ENCODE data around the gene MORN1. TPM values are rescaled to one million over a fixed set of nuclear protein-coding genes. Genes with fewer than 3 reads are reported as not detected.

Gene MORN1
- total and polyA plus RNA-seq, 9 of the 15 experiments (the other 6 are each of a cell fraction or from before 2014, with no cell fraction given): 0.24 to 9.3 (median 4.2) TPM

DNA sequence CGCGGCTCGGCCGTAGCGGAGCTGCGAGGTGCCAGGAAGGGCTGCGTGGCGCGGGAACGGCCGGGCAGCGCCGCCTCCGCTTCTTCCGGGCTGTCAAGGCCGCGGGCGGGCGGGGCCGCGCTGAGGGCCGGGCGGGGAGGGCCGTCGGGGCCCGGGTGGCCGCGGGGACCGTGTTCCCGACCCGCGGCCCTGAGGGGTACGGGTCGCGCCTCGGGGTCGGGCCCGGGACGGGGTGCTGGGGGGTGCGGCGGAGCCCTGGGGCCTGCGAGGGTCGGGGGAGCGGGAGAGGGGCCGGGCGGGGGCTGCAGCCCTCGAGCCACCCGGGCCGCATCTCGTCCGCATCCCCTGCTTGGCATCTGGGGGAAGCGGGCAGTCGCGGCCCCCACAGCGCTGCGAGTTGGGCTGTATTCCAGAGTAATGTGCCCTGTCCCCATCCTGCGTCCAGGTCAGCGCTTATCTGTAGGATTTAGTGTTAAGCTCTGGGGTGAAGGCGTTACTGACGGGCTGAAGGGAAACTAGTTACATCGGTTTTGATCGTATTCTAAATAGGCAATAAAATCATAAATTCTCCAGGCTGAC, 666 bp upstream of the MORN1 start (continued):
- TF ChIP-seq AFF4 (CRISPR knock-in tag; IDR thresholded peaks at IDR 0.05) (0 out of 2 replicates have a peak, but pooled peaks have one; percentile 16), RBM39 (optimal IDR thresholded peaks at IDR 0.05; ENCODE audit: low read depth, low read length) (no peak), TOE1 (IDR thresholded peaks at IDR 0.05; ENCODE audit: borderline replicate concordance) (no peak), TOE1 (CRISPR knock-in tag; IDR thresholded peaks at IDR 0.05; ENCODE audit: borderline replicate concordance, low read depth) (no peak), SIN3A (IDR thresholded peaks at IDR 0.05; ENCODE audit: borderline replicate concordance in 2 of 2, control insufficient read depth in 1 of 2, low read depth in 2 of 2, low read length in 2 of 2) (no peak; a peak in 1 of 4 replicates), GATAD2B (IDR thresholded peaks at IDR 0.05; ENCODE audit: borderline replicate concordance) (peak; percentile 95; the same call in 1 of the 2 replicates), ZNF707 (CRISPR knock-in tag; conservative IDR thresholded peaks at IDR 0.05) (no peak), CREB3L1 (IDR thresholded peaks at IDR 0.05; ENCODE audit: borderline replicate concordance, low read depth) (peak; percentile 46; the same call in 1 of the 2 replicates), ETS2 (tag; IDR thresholded peaks at IDR 0.05; ENCODE audit: borderline replicate concordance, poor library complexity, severe bottlenecking) (no peak), GABPA (tag; conservative IDR thresholded peaks at IDR 0.05; ENCODE audit: low read depth) (peak; percentile 36), TRIM25 (IDR thresholded peaks at IDR 0.05; ENCODE audit: borderline replicate concordance) (no peak), ZNF197 (CRISPR knock-in tag; IDR thresholded peaks at IDR 0.05; ENCODE audit: low read depth) (no peak), KHSRP (IDR thresholded peaks at IDR 0.05) (no peak), KDM4B (IDR thresholded peaks at IDR 0.05; ENCODE audit: borderline replicate concordance in 2 of 2, low read depth in 1 of 2) (no peak; a peak in 1 of 4 replicates), SETDB1 (IDR thresholded peaks at IDR 0.05; ENCODE audit: low read length) (no peak), XRCC4 (IDR thresholded peaks at IDR 0.05; ENCODE audit: extremely low read depth, insufficient read depth, insufficient read length) (no peak), ZNF695 (CRISPR knock-in tag; IDR thresholded peaks at IDR 0.05) (no peak)
- TF ChIP-seq, protein P1, sequence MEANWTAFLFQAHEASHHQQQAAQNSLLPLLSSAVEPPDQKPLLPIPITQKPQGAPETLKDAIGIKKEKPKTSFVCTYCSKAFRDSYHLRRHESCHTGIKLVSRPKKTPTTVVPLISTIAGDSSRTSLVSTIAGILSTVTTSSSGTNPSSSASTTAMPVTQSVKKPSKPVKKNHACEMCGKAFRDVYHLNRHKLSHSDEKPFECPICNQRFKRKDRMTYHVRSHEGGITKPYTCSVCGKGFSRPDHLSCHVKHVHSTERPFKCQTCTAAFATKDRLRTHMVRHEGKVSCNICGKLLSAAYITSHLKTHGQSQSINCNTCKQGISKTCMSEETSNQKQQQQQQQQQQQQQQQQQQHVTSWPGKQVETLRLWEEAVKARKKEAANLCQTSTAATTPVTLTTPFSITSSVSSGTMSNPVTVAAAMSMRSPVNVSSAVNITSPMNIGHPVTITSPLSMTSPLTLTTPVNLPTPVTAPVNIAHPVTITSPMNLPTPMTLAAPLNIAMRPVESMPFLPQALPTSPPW (CRISPR knock-in tag; IDR thresholded peaks at IDR 0.05): peak; percentile 74

Data from K562 (cell line).